Endodermal cell (in vitro differentiated cells): ENCODE data around the gene SLC9A5. TPM values are rescaled to one million over a fixed set of nuclear protein-coding genes. Genes with fewer than 3 reads are reported as not detected.

Experiments used
- DNase-seq: peaks from one replicate; pipeline ENCODE4 v3.0.0-alpha.2; 2017
- H3K27ac ChIP-seq: 2 replicates; pipeline ENCODE4 v1.5.1; 2013; ENCODE audit warnings: mild to moderate bottlenecking, low read depth, low read length, moderate library complexity
- H3K27me3 ChIP-seq: 2 replicates; pipeline ENCODE4 v1.6.1; 2013; ENCODE audit warnings: mild to moderate bottlenecking, low read length, moderate library complexity; ENCODE audit not compliant: insufficient read depth, control insufficient read depth, poor library complexity, severe bottlenecking
- H3K36me3 ChIP-seq: 2 replicates; pipeline ENCODE4 v1.7.0; 2013; ENCODE audit warnings: mild to moderate bottlenecking, low read length, moderate library complexity; ENCODE audit not compliant: control insufficient read depth, insufficient read depth
- H3K4me1 ChIP-seq: one replicate; pipeline ENCODE4 v1.7.0; 2013; ENCODE audit warnings: low read length; ENCODE audit not compliant: control insufficient read depth, insufficient read depth
- H3K4me3 ChIP-seq: 2 replicates; pipeline ENCODE4 v1.5.1; 2013; ENCODE audit warnings: mild to moderate bottlenecking, low read length, moderate library complexity
- H3K9ac ChIP-seq: 2 replicates; pipeline ENCODE4 v1.6.1; 2013; ENCODE audit warnings: mild to moderate bottlenecking, low read length, moderate library complexity; ENCODE audit not compliant: poor library complexity, severe bottlenecking; ENCODE audit errors: extremely low read depth
- H3K9me3 ChIP-seq: 2 replicates; pipeline ENCODE4 v1.6.1; 2013; ENCODE audit warnings: mild to moderate bottlenecking, low read length, moderate library complexity; ENCODE audit not compliant: control insufficient read depth
- H3K27ac Mint-ChIP-seq: 2 replicates; pipeline ENCODE4 v1.8.0; 2020; ENCODE audit warnings: mixed read lengths
- H3K27me3 Mint-ChIP-seq: 2 replicates; pipeline ENCODE4 v1.8.0; 2021; ENCODE audit warnings: mild to moderate bottlenecking, mixed read lengths; ENCODE audit not compliant: insufficient read depth
- H3K36me3 Mint-ChIP-seq: 2 replicates; pipeline ENCODE4 v1.8.0; 2020; ENCODE audit warnings: low read depth, mixed read lengths
- H3K4me1 Mint-ChIP-seq: 2 replicates; pipeline ENCODE4 v1.8.0; 2020; ENCODE audit warnings: mixed read lengths
- H3K4me3 Mint-ChIP-seq: 2 replicates; pipeline ENCODE4 v1.8.0; 2020; ENCODE audit warnings: mild to moderate bottlenecking, moderate library complexity, mixed read lengths
- H3K9me3 Mint-ChIP-seq: 2 replicates; pipeline ENCODE4 v1.8.0; 2020; ENCODE audit warnings: mild to moderate bottlenecking, mixed read lengths
- WGBS, 2 experiments: methylation state at CpG; one replicate each; pipeline versions ENCODE4 v1.1.5 to v1.1.7; 2013; ENCODE audit warnings: missing lambda C conversion rate in 2 of 2, mixed read lengths in 1 of 2; ENCODE audit not compliant: insufficient coverage in 1 of 2, insufficient read length in 1 of 2; 5-methylcytosine and 5-hydroxymethylcytosine counted together
- total RNA-seq, 2 donors: library from RNA; stranded (reverse); fragmentation: NEBNext Ultra II Directional in 1 of 2; extraction: Animal tissue kit (Norgen Biotek cat#: 25700) in 1 of 2; gene quantifications; 2 replicates in 1 of 2; 3 replicates in 1 of 2; pipeline ENCODE4 v1.2.1, GENCODE V29; 2021
- TF ChIP-seq, protein P1 (sequence below): fragments of 200-600 bp; sonication (generic); conservative IDR thresholded peaks from 2 replicates; pipeline ENCODE4 v1.5.0; 2021; ENCODE audit warnings: antibody characterized with exemption, mild to moderate bottlenecking

Gene SLC9A5
- total RNA-seq, 2 donors from 2014 or later, result 8.9 to 9.0 TPM

DNA sequence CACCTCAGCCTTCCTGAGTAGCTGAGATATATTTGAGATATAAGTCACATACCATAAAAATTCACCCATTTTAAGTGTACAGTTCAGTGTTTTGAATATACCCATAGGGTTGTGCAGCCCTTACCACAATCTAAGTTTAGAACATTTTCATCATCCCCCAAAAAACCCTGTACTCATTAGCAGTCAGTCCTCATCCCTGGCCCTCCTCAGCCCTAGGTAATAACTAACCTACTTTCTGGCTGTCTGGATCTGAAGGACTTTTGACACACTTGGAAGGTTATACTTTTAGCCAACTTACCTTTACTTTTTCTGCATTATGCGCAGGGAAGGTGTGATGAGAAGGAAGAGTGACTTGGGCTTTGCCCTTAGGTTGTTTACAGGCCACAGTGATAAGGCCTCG is 26.5 kb downstream of the SLC9A5 start:
- H3K27ac Mint-ChIP-seq, result no peak overlapping the region
- no peaks in the 10 kb centered on the region for H3K27me3 Mint-ChIP-seq
- no peaks in the 10 kb centered on the region for H3K9me3 Mint-ChIP-seq
- Histone ChIP-seq H3K27ac (no peak overlapping the region), H3K9me3 (no peaks in the 10 kb centered on the region), H3K36me3 (peaks cover 10% of the 10 kb centered on the region), H3K4me3 (no peak overlapping the region), H3K27me3 (no peaks in the 10 kb centered on the region), H3K9ac (no peak overlapping the region), H3K4me1 (no peaks in the 10 kb centered on the region)
- DNase-seq, result no peak
- WGBS, 2 experiments, result 100% methylated on average over 1 to 2 of the region's 2 CpGs
- peaks cover 6% of the 10 kb centered on the region for H3K4me1 Mint-ChIP-seq
- H3K36me3 Mint-ChIP-seq, result peaks cover 5% of the 10 kb centered on the region
- H3K4me3 Mint-ChIP-seq, result no peak overlapping the region
- TF ChIP-seq, protein P1, sequence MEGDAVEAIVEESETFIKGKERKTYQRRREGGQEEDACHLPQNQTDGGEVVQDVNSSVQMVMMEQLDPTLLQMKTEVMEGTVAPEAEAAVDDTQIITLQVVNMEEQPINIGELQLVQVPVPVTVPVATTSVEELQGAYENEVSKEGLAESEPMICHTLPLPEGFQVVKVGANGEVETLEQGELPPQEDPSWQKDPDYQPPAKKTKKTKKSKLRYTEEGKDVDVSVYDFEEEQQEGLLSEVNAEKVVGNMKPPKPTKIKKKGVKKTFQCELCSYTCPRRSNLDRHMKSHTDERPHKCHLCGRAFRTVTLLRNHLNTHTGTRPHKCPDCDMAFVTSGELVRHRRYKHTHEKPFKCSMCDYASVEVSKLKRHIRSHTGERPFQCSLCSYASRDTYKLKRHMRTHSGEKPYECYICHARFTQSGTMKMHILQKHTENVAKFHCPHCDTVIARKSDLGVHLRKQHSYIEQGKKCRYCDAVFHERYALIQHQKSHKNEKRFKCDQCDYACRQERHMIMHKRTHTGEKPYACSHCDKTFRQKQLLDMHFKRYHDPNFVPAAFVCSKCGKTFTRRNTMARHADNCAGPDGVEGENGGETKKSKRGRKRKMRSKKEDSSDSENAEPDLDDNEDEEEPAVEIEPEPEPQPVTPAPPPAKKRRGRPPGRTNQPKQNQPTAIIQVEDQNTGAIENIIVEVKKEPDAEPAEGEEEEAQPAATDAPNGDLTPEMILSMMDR, result no peak

DNA sequence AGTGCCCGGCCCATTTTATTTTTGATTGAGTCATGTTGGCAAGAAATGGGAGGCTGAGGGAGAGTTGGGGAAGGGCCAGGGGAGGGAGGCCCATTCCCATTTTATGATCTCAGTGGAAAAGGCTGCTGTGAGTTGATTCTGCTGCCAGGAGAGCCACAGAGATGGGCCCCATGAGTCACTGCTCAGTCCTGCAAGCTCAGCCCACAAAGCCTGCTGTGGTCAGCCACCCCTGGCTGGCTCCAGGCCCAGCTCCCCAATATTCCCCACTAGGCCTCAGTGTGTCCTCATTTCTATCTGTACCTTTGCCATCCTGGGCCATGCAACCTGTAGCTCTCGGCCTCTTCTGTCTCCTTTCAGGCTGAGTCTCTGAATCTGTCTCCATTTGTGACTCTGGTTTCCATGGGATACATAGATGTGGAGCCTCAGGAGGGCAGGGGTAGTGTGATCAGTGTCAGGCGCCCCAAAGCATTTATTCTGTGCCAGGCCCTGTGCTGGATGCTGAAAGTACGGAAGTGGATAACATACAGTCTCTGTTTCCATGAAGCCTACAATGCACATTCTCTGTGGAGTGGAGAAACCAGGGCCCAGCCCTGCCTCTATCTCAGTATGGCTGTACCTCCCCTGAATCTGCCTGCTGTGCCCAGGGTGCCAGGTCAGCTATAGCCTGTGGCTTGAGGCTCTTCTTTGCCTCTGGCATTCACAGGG is 28.7 kb downstream of the SLC9A5 start:
- TF ChIP-seq, protein P1, result no peak

GRCh38 chr16:67277999-67278772 is 29.4 kb downstream of the SLC9A5 start:
- no peak overlapping the region for H3K27ac ChIP-seq
- H3K27me3 ChIP-seq, result no peaks in the 10 kb centered on the region
- Mint-ChIP-seq H3K27me3 (no peaks in the 10 kb centered on the region), H3K4me3 (peak overlapping the region; percentile 61), H3K27ac (no peak overlapping the region), H3K36me3 (peaks cover 5% of the 10 kb centered on the region), H3K9me3 (no peaks in the 10 kb centered on the region), H3K4me1 (peaks cover 6% of the 10 kb centered on the region)
- H3K4me1 ChIP-seq, result no peaks in the 10 kb centered on the region
- DNase-seq, result no peak
- TF ChIP-seq, protein P1, result no peak
- peak overlapping the region; percentile 70 for H3K4me3 ChIP-seq
- H3K9ac ChIP-seq, result no peak overlapping the region
- no peaks in the 10 kb centered on the region for H3K9me3 ChIP-seq
- 87 to 96% methylated on average over 9 to 13 of the region's 13 CpGs for whole genome bisulfite sequencing, 2 experiments
- peaks cover 6% of the 10 kb centered on the region for H3K36me3 ChIP-seq

More for the DNA sequence above, 28.7 kb downstream of the SLC9A5 start:
- Histone ChIP-seq H3K27me3 (no peaks in the 10 kb centered on the region), H3K9ac (no peak overlapping the region), H3K9me3 (no peaks in the 10 kb centered on the region), H3K4me1 (no peaks in the 10 kb centered on the region), H3K36me3 (peaks cover 6% of the 10 kb centered on the region), H3K4me3 (peak overlapping the region; percentile 70), H3K27ac (no peak overlapping the region)
- no peaks in the 10 kb centered on the region for H3K27me3 Mint-ChIP-seq
- no peak for DNase-seq
- H3K9me3 Mint-ChIP-seq, result no peaks in the 10 kb centered on the region
- no peak overlapping the region for H3K27ac Mint-ChIP-seq
- WGBS, 2 experiments, result 92 to 100% methylated on average over 3 to 4 of the region's 4 CpGs
- no peak overlapping the region for H3K4me3 Mint-ChIP-seq
- H3K4me1 Mint-ChIP-seq, result peaks cover 6% of the 10 kb centered on the region
- peaks cover 5% of the 10 kb centered on the region for H3K36me3 Mint-ChIP-seq
